H9 (cell line): Measurements from ENCODE around the gene ZNF528. TPM values are rescaled to one million over a fixed set of nuclear protein-coding genes. Genes with fewer than 3 reads are reported as not detected.

Experiments
- DNase-seq: peaks from one replicate; pipeline ENCODE4 v3.0.0-alpha.2; 2017
- H2AFZ ChIP-seq: one replicate; pipeline ENCODE4 v1.6.1; 2013; ENCODE audit warnings: mild to moderate bottlenecking, low read length, control low read depth, moderate library complexity
- H2AK5ac ChIP-seq: 2 replicates; pipeline ENCODE4 v1.6.1; 2013; ENCODE audit warnings: low read length, control low read depth, mixed read lengths; ENCODE audit not compliant: insufficient read length
- H2BK120ac ChIP-seq: one replicate; pipeline ENCODE4 v1.6.1; 2013; ENCODE audit warnings: low read depth, mild to moderate bottlenecking, low read length, control low read depth, inconsistent platforms; ENCODE audit not compliant: poor library complexity, severe bottlenecking
- H2BK12ac ChIP-seq: 2 replicates; pipeline ENCODE4 v1.6.1; 2013; ENCODE audit warnings: low read length, control low read depth, mixed read lengths, low read depth; ENCODE audit not compliant: insufficient read length
- H2BK15ac ChIP-seq: 2 replicates; pipeline ENCODE4 v1.6.1; 2013; ENCODE audit warnings: low read depth, low read length, control low read depth
- H2BK20ac ChIP-seq: one replicate; pipeline ENCODE4 v1.6.1; 2013; ENCODE audit warnings: low read depth, mild to moderate bottlenecking, low read length, control low read depth, inconsistent platforms; ENCODE audit not compliant: poor library complexity, severe bottlenecking
- H2BK5ac ChIP-seq: 2 replicates; pipeline ENCODE4 v1.6.1; 2013; ENCODE audit warnings: low read length, control low read depth, mixed read lengths; ENCODE audit not compliant: insufficient read length
- H3K14ac ChIP-seq: 2 replicates; pipeline ENCODE4 v1.6.1; 2013; ENCODE audit warnings: low read length, control low read depth; ENCODE audit not compliant: insufficient read depth
- H3K18ac ChIP-seq: 2 replicates; pipeline ENCODE4 v1.6.1; 2013; ENCODE audit warnings: low read depth, mild to moderate bottlenecking, mixed read lengths, low read length, control low read depth; ENCODE audit not compliant: insufficient read length
- H3K23ac ChIP-seq: 2 replicates; pipeline ENCODE4 v1.6.1; 2013; ENCODE audit warnings: low read length, control low read depth, mixed read lengths, low read depth; ENCODE audit not compliant: insufficient read length
- H3K23me2 ChIP-seq: 2 replicates; pipeline ENCODE4 v1.6.1; 2013; ENCODE audit warnings: low read depth, mild to moderate bottlenecking, mixed read lengths, low read length, control low read depth; ENCODE audit not compliant: insufficient read length, poor library complexity, severe bottlenecking
- H3K27ac ChIP-seq: 2 replicates; pipeline ENCODE4 v1.5.1; 2013; ENCODE audit warnings: low read length, control low read depth, mixed read lengths, low read depth; ENCODE audit not compliant: insufficient read length
- H3K27me3 ChIP-seq: 2 replicates; pipeline ENCODE4 v1.6.1; 2013; ENCODE audit warnings: low read length, control low read depth, inconsistent platforms; ENCODE audit not compliant: insufficient read depth
- H3K4ac ChIP-seq: 2 replicates; pipeline ENCODE4 v1.6.1; 2013; ENCODE audit warnings: low read depth, mild to moderate bottlenecking, control low read depth, inconsistent platforms, low read length, moderate library complexity
- H3K4me1 ChIP-seq: 2 replicates; pipeline ENCODE4 v1.6.1; 2013; ENCODE audit warnings: low read length, control low read depth, inconsistent platforms; ENCODE audit not compliant: insufficient read depth
- H3K4me2 ChIP-seq: 2 replicates; pipeline ENCODE4 v1.6.1; 2013; ENCODE audit warnings: low read length, control low read depth, mixed read lengths; ENCODE audit not compliant: insufficient read length, insufficient read depth
- H3K56ac ChIP-seq: 2 replicates; pipeline ENCODE4 v1.6.1; 2013; ENCODE audit warnings: low read depth, mild to moderate bottlenecking, mixed read lengths, low read length, control low read depth; ENCODE audit not compliant: insufficient read length
- H3K79me1 ChIP-seq: 2 replicates; pipeline ENCODE4 v1.6.1; 2013; ENCODE audit warnings: low read depth, mild to moderate bottlenecking, moderate library complexity, low read length, control low read depth, inconsistent platforms; ENCODE audit not compliant: insufficient read depth, poor library complexity, severe bottlenecking
- H3K79me2 ChIP-seq: 2 replicates; pipeline ENCODE4 v1.6.1; 2013; ENCODE audit warnings: low read length, control low read depth, inconsistent platforms; ENCODE audit not compliant: insufficient read depth
- H3K9ac ChIP-seq: 2 replicates; pipeline ENCODE4 v1.6.1; 2013; ENCODE audit warnings: low read length, control low read depth, mixed read lengths; ENCODE audit not compliant: insufficient read length; ENCODE audit errors: extremely low read depth
- H3K9me3 ChIP-seq: one replicate; pipeline ENCODE4 v1.6.1; 2013; ENCODE audit warnings: low read depth, low read length, inconsistent platforms; ENCODE audit not compliant: control insufficient read depth
- H3T11ph ChIP-seq: one replicate; pipeline ENCODE4 v1.6.1; 2013; ENCODE audit warnings: mild to moderate bottlenecking, low read length, control low read depth, inconsistent platforms
- H4K20me1 ChIP-seq: one replicate; pipeline ENCODE4 v1.6.1; 2013; ENCODE audit not compliant: control insufficient read depth, insufficient read length, insufficient read depth
- H4K5ac ChIP-seq: 2 replicates; pipeline ENCODE4 v1.6.1; 2013; ENCODE audit warnings: low read depth, mild to moderate bottlenecking, mixed read lengths, low read length, control low read depth; ENCODE audit not compliant: insufficient read length
- H4K8ac ChIP-seq: replicated peaks from 2 replicates; pipeline ENCODE4 v1.6.1; 2013; ENCODE audit warnings: low read length, control low read depth, mixed read lengths, low read depth; ENCODE audit not compliant: insufficient read length
- H4K91ac ChIP-seq: 2 replicates; pipeline ENCODE4 v1.6.1; 2013; ENCODE audit warnings: low read depth, mild to moderate bottlenecking, moderate library complexity, mixed read lengths, low read length, control low read depth; ENCODE audit not compliant: insufficient read length
- H3K27ac Mint-ChIP-seq, 3 experiments: 2 replicates in 2 of 3; 3 replicates in 1 of 3; pipeline ENCODE4 v1.8.0; 2020 to 2021; ENCODE audit warnings: mixed read lengths in 3 of 3, mild to moderate bottlenecking in 1 of 3, moderate library complexity in 1 of 3
- H3K27me3 Mint-ChIP-seq: 2 replicates; pipeline ENCODE4 v1.8.0; 2021; ENCODE audit warnings: low read depth, mild to moderate bottlenecking, moderate library complexity, mixed read lengths
- H3K36me3 Mint-ChIP-seq, 3 experiments: 2 replicates in 2 of 3; 3 replicates in 1 of 3; pipeline ENCODE4 v1.8.0; 2020 to 2021; ENCODE audit warnings: low read depth in 3 of 3, mixed read lengths in 3 of 3; ENCODE audit not compliant: insufficient read depth in 1 of 3
- H3K4me1 Mint-ChIP-seq, 2 experiments: 2 replicates each; pipeline ENCODE4 v1.8.0; 2020; ENCODE audit warnings: mixed read lengths in 2 of 2
- H3K4me3 Mint-ChIP-seq, 2 experiments: 2 replicates in 1 of 2; 3 replicates in 1 of 2; pipeline ENCODE4 v1.8.0; 2020 to 2021; ENCODE audit warnings: mild to moderate bottlenecking in 2 of 2, mixed read lengths in 2 of 2, moderate library complexity in 1 of 2
- H3K9me3 Mint-ChIP-seq, 2 experiments: 2 replicates in 1 of 2; 3 replicates in 1 of 2; pipeline ENCODE4 v1.8.0; 2020; ENCODE audit warnings: mild to moderate bottlenecking in 2 of 2, mixed read lengths in 2 of 2, moderate library complexity in 1 of 2
- WGBS: extraction: QIAGEN DNeasy Blood & Tissue Kit; methylation state at CpG from one replicate; pipeline ENCODE4 v1.1.7; 2013; ENCODE audit warnings: missing lambda C conversion rate, low lambda C conversion rate, mixed read lengths; ENCODE audit not compliant: insufficient read length; ENCODE audit errors: extremely low coverage; 5-methylcytosine and 5-hydroxymethylcytosine counted together
- total RNA-seq: library from RNA; stranded (reverse); gene quantifications from 2 replicates; pipeline ENCODE4 v1.2.1, GENCODE V29; 2021
- TF ChIP-seq, protein P1 (sequence below): fragments of 200-600 bp; sonication (generic); conservative IDR thresholded peaks from 3 replicates; pipeline ENCODE4 v1.8.0; 2021; ENCODE audit warnings: antibody characterized with exemption, mild to moderate bottlenecking

Gene ZNF528
- total RNA-seq, 1 experiment from 2014 or later: 0.81 TPM

GRCh38 chr19:52442179-52442578 lies 44.5 kb downstream of the ZNF528 start:
- no peaks in the 10 kb centered on the region for H3K4me1 ChIP-seq
- H3K79me2 ChIP-seq: no peaks in the 10 kb centered on the region
- H3K9ac ChIP-seq: no peak overlapping the region
- no peak overlapping the region for H3K56ac ChIP-seq
- no peaks in the 10 kb centered on the region for H3K27me3 ChIP-seq
- Mint-ChIP-seq H3K36me3 (peaks cover 9 to 35% (median 11%) of the 10 kb centered on the region in 3 experiments; a peak in 6 of 7 replicates), H3K4me3 (no peak overlapping the region), H3K27ac (no peak overlapping the region), H3K27me3 (no peaks in the 10 kb centered on the region), H3K9me3 (peaks cover 86% of the 10 kb centered on the region in 2 experiments), H3K4me1 (peaks cover 0 to 2% of the 10 kb centered on the region in 2 experiments; a peak in 1 of 4 replicates)
- H3K79me1 ChIP-seq: no peaks in the 10 kb centered on the region
- H4K20me1 ChIP-seq: no peaks in the 10 kb centered on the region
- H3K23me2 ChIP-seq: no peaks in the 10 kb centered on the region
- H2AK5ac ChIP-seq: no peak overlapping the region
- H3K9me3 ChIP-seq: peaks cover 54% of the 10 kb centered on the region
- DNase-seq: no peak
- no CpG with 5 or more reads among the region's 3 CpGs for WGBS
- no peak overlapping the region for H3K4ac ChIP-seq
- H2BK5ac ChIP-seq: no peak overlapping the region
- H3T11ph ChIP-seq: no peak overlapping the region
- no peak overlapping the region for H3K14ac ChIP-seq
- H3K18ac ChIP-seq: no peak overlapping the region
- H4K91ac ChIP-seq: no peak overlapping the region
- no peak overlapping the region for H3K4me2 ChIP-seq
- H3K23ac ChIP-seq: no peak overlapping the region
- H2BK20ac ChIP-seq: no peak overlapping the region
- H3K27ac ChIP-seq: no peak overlapping the region
- no peak overlapping the region for H4K8ac ChIP-seq
- H2BK15ac ChIP-seq: no peak overlapping the region
- TF ChIP-seq, protein P1, sequence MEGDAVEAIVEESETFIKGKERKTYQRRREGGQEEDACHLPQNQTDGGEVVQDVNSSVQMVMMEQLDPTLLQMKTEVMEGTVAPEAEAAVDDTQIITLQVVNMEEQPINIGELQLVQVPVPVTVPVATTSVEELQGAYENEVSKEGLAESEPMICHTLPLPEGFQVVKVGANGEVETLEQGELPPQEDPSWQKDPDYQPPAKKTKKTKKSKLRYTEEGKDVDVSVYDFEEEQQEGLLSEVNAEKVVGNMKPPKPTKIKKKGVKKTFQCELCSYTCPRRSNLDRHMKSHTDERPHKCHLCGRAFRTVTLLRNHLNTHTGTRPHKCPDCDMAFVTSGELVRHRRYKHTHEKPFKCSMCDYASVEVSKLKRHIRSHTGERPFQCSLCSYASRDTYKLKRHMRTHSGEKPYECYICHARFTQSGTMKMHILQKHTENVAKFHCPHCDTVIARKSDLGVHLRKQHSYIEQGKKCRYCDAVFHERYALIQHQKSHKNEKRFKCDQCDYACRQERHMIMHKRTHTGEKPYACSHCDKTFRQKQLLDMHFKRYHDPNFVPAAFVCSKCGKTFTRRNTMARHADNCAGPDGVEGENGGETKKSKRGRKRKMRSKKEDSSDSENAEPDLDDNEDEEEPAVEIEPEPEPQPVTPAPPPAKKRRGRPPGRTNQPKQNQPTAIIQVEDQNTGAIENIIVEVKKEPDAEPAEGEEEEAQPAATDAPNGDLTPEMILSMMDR: no peak
- H2AFZ ChIP-seq: no peak overlapping the region
- H2BK120ac ChIP-seq: no peak overlapping the region
- no peak overlapping the region for H2BK12ac ChIP-seq
- no peak overlapping the region for H4K5ac ChIP-seq
